CD14-positive monocyte (primary cell): ENCODE measurements around the gene MBP. TPM values are rescaled to one million over a fixed set of nuclear protein-coding genes. Genes with fewer than 3 reads are reported as not detected.

Source experiments
- DNase-seq, 3 donors: peaks; one replicate each; pipeline ENCODE4 v3.0.0-alpha.2; 2011 to 2022
- H2AFZ ChIP-seq: 2 replicates; pipeline ENCODE4 v1.6.0; 2012; ENCODE audit warnings: mild to moderate bottlenecking, low read depth, low read length, inconsistent platforms; ENCODE audit not compliant: insufficient read depth, poor library complexity, severe bottlenecking
- H3K27ac ChIP-seq, 2 donors: 1 replicate in 1 of 2; 2 replicates in 1 of 2; pipeline ENCODE4 v1.5.1; 2012 to 2013; ENCODE audit warnings: low read length in 2 of 2, control low read depth in 1 of 2, inconsistent platforms in 1 of 2, low read depth in 1 of 2, mild to moderate bottlenecking in 1 of 2
- H3K27me3 ChIP-seq, 2 donors: one replicate each; pipeline versions ENCODE4 v1.6.0 to v1.6.1; 2011 to 2013; ENCODE audit warnings: low read length in 2 of 2; ENCODE audit not compliant: control insufficient read depth in 2 of 2, insufficient read depth in 2 of 2
- H3K36me3 ChIP-seq, 2 donors: replicated peaks in 1 of 2; 1 replicate in 1 of 2; 2 replicates in 1 of 2; pipeline versions ENCODE4 v1.5.1 to v1.6.1; 2012 to 2013; ENCODE audit warnings: low read length in 2 of 2, control low read depth in 1 of 2, inconsistent platforms in 1 of 2, mild to moderate bottlenecking in 1 of 2; ENCODE audit not compliant: insufficient read depth in 2 of 2, control insufficient read depth in 1 of 2
- H3K4me1 ChIP-seq, 2 donors: 1 replicate in 1 of 2; 2 replicates in 1 of 2; pipeline versions ENCODE4 v1.5.1 to v1.6.1; 2012 to 2013; ENCODE audit warnings: low read length in 2 of 2, control low read depth in 1 of 2, inconsistent platforms in 1 of 2, mild to moderate bottlenecking in 1 of 2, moderate library complexity in 1 of 2; ENCODE audit not compliant: insufficient read depth in 2 of 2, control insufficient read depth in 1 of 2
- H3K4me2 ChIP-seq: replicated peaks from 2 replicates; pipeline ENCODE3; 2012; ENCODE audit warnings: low read length, moderate library complexity, mild to moderate bottlenecking; ENCODE audit not compliant: poor library complexity, severe bottlenecking; ENCODE audit errors: extremely low read depth
- H3K4me3 ChIP-seq, 3 experiments: fragments of 200-600 bp in 1 of 3; sonication (generic) in 1 of 3; replicated peaks in 1 of 3; 1 replicate in 2 of 3; 2 replicates in 1 of 3; pipeline ENCODE4 v1.5.1; 2011 to 2013; ENCODE audit warnings: low read length in 3 of 3, mild to moderate bottlenecking in 3 of 3, control low read depth in 2 of 3, low read depth in 2 of 3, inconsistent platforms in 1 of 3, moderate library complexity in 1 of 3
- H3K79me2 ChIP-seq: 2 replicates; pipeline ENCODE4 v1.6.0; 2012; ENCODE audit warnings: mild to moderate bottlenecking, control low read depth, inconsistent platforms, low read length, moderate library complexity; ENCODE audit not compliant: insufficient read depth
- H3K9ac ChIP-seq: 2 replicates; pipeline ENCODE4 v1.6.0; 2017; ENCODE audit warnings: low read length, mild to moderate bottlenecking; ENCODE audit not compliant: insufficient read depth, poor library complexity, severe bottlenecking
- H3K9me3 ChIP-seq, 2 donors: replicated peaks in 1 of 2; 1 replicate in 1 of 2; 2 replicates in 1 of 2; pipeline versions ENCODE4 v1.5.1 to v1.6.1; 2012 to 2013; ENCODE audit warnings: low read length in 2 of 2, control low read depth in 1 of 2; ENCODE audit not compliant: control insufficient read depth in 1 of 2, insufficient read depth in 1 of 2
- H4K20me1 ChIP-seq: 2 replicates; pipeline ENCODE4 v1.6.0; 2012; ENCODE audit warnings: mild to moderate bottlenecking, low read length, control low read depth, moderate library complexity; ENCODE audit not compliant: insufficient read depth
- H3K27ac Mint-ChIP-seq, 7 donors: one replicate each; pipeline ENCODE4 v1.8.0; 2020; ENCODE audit warnings: mild to moderate bottlenecking in 7 of 7, mixed read lengths in 7 of 7, moderate library complexity in 6 of 7, inconsistent platforms in 2 of 7
- H3K27me3 Mint-ChIP-seq, 3 donors: one replicate each; pipeline ENCODE4 v1.8.0; 2021 to 2022; ENCODE audit warnings: low read depth in 3 of 3, mild to moderate bottlenecking in 3 of 3, mixed read lengths in 3 of 3, moderate library complexity in 3 of 3, inconsistent platforms in 1 of 3
- H3K36me3 Mint-ChIP-seq, 2 donors: one replicate each; pipeline ENCODE4 v1.8.0; 2020; ENCODE audit warnings: mixed read lengths in 2 of 2, inconsistent platforms in 1 of 2, mild to moderate bottlenecking in 1 of 2
- H3K4me1 Mint-ChIP-seq: one replicate; pipeline ENCODE4 v1.8.0; 2020; ENCODE audit warnings: mild to moderate bottlenecking, mixed read lengths
- H3K4me3 Mint-ChIP-seq, 2 donors: one replicate each; pipeline ENCODE4 v1.8.0; 2020; ENCODE audit warnings: mild to moderate bottlenecking in 2 of 2, mixed read lengths in 2 of 2, moderate library complexity in 1 of 2
- H3K9me3 Mint-ChIP-seq, 7 donors: one replicate each; pipeline ENCODE4 v1.8.0; 2020 to 2022; ENCODE audit warnings: mixed read lengths in 7 of 7, mild to moderate bottlenecking in 6 of 7, moderate library complexity in 6 of 7, inconsistent platforms in 2 of 7
- CTCF ChIP-seq: fragments of 200-600 bp; IDR thresholded peaks from one replicate; pipeline ENCODE4 v1.8.0; 2022; ENCODE audit warnings: antibody characterized with exemption, mild to moderate bottlenecking
- WGBS: methylation state at CpG from one replicate; pipeline ENCODE4 v1.1.5; 2013; ENCODE audit warnings: missing lambda C conversion rate; ENCODE audit not compliant: insufficient coverage; 5-methylcytosine and 5-hydroxymethylcytosine counted together
- intact Hi-C, 2 donors: fragments of 100-400 bp; cut with micrococcal nuclease; formaldehyde crosslinking; loops; one replicate each; pipeline versions ENCODE4 v1.15.0 to v1.15.1; 2023
- polyA plus RNA-seq, 3 donors: library from polyadenylated mRNA; depleted of rRNA in 1 of 3; unstranded in 2 of 3; stranded (reverse) in 1 of 3; fragments of 300-500 nt in 2 of 3; fragments of >200 nt in 1 of 3; fragmentation: Illumina TruSeq in 2 of 3; gene quantifications; 1 replicate in 2 of 3; 2 replicates in 1 of 3; pipeline ENCODE4 v1.2.3, GENCODE V29; 2012 to 2021

MBP gene
- polyA plus RNA-seq, 3 donors: 47.7 to 81.0 (median 50.4) TPM

DNA sequence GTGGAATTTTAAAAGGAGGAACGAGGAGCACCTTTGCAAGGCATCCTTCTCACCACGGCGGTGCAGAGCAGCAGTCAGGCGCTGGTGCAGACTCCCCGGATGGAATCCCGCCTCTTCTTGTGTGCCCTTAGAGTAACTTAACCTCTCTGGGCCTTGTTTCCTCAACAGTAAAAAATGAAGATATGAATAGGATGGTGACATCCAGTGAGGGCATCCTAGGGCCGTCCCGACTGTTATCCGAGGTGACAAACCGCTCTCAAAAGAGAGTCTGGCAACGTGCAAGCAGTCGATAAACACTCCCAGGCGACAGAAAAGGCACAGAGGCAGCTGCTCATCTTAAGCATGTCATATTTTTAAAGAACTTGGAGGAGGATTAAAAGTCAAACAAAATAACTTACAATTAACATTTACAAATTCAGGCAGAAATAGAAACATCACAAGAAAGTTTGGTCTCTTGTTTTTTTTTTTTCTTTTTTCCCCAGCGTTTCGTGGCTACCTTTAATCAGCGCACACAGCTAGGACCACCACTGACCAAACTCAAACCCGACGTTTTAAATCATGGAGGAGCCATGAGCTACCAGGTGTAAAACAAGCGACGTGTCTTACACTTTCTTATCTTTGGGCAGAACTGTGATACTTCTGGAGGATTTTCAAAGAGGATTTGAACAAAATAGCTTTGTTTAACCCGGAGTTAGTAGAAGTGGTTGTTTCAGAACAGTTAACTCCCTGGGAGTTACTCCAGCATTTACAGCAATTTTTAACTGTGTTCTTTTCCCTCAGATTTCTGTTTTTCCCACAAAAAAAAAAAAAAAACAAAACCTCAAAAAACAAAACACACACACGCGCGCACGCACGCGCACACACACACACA, 2.1 kb downstream of the MBP start:
- H3K9me3 Mint-ChIP-seq: peaks cover 0 to 5% (median 0%) of the 10 kb centered on the region in 7 donors
- Histone ChIP-seq H3K36me3 (peaks cover 5 to 7% of the 10 kb centered on the region in 2 donors), H3K4me1 (peaks cover 68 to 77% of the 10 kb centered on the region in 2 donors), H2AFZ (no peak overlapping the region), H3K9me3 (peaks cover 0 to 1% of the 10 kb centered on the region in 2 donors), H3K79me2 (peaks cover 65% of the 10 kb centered on the region), H3K4me3 (peak overlapping the region; percentile 56 to 83 (median 56)), H3K9ac (peak overlapping the region; percentile 100), H3K4me2 (peak overlapping the region; percentile 67), H4K20me1 (peaks cover 7% of the 10 kb centered on the region), H3K27ac (peak overlapping the region; percentile 99), H3K27me3 (no peaks in the 10 kb centered on the region)
- H3K27ac Mint-ChIP-seq: peak overlapping the region; percentile 99 to 100 (median 100)
- DNase-seq: no peak
- H3K4me3 Mint-ChIP-seq: peak overlapping the region; percentile 98 to 99
- 41% methylated on average over 13 of the region's 27 CpGs for WGBS
- H3K4me1 Mint-ChIP-seq: peaks cover 69% of the 10 kb centered on the region
- peaks cover 0 to 4% (median 4%) of the 10 kb centered on the region in 3 donors for H3K27me3 Mint-ChIP-seq
- H3K36me3 Mint-ChIP-seq: peaks cover 36 to 43% of the 10 kb centered on the region in 2 donors
- TF ChIP-seq CTCF: no peak
- intact Hi-C loops: loop anchor here in 1 of 2 donors (1.0 to 5.0 kb wide), 4 partner anchors 29 to 77 kb away; no protein-coding TSS in a partner anchor

DNA sequence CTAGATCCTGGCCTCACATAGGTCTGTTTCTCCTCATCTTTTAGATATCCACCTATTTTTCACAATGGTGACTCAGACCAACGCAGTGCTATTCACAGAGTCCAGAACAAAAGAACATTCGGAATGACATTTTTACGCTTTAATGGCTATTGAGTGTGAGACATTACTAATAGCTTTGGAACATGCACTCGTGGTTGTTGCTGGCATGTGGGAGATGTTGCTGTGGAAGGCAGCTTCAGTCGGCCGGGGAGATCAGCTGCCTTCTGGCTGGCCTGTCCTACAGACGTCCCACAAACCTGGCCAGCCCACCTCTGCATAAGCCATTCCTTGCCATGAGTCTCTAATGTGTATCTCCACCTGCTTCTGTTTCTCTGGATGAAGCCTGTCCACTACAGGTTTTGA, 3.4 kb downstream of the MBP start:
- peak overlapping the region in 1 of 3 experiments; percentile 83 for H3K4me3 ChIP-seq
- H3K4me1 ChIP-seq: peaks cover 74 to 83% of the 10 kb centered on the region in 2 donors
- WGBS: 86% methylated on average over 5 of the region's 7 CpGs
- H3K27me3 ChIP-seq: no peaks in the 10 kb centered on the region
- H4K20me1 ChIP-seq: peaks cover 7% of the 10 kb centered on the region
- intact Hi-C loops: loop anchor here (2.0 kb wide), 2 partner anchors 14 to 62 kb away; no protein-coding TSS in a partner anchor
- peak overlapping the region; percentile 95 to 100 (median 100) for H3K27ac Mint-ChIP-seq
- no peaks in the 10 kb centered on the region for H3K9me3 ChIP-seq
- H3K79me2 ChIP-seq: peaks cover 78% of the 10 kb centered on the region
- H3K27ac ChIP-seq: peak overlapping the region; percentile 55 to 99
- no peak overlapping the region for H2AFZ ChIP-seq
- H3K36me3 ChIP-seq: peaks cover 5 to 9% of the 10 kb centered on the region in 2 donors
- no peak for DNase-seq
- H3K36me3 Mint-ChIP-seq: peaks cover 43 to 47% of the 10 kb centered on the region in 2 donors
- H3K4me3 Mint-ChIP-seq: peak overlapping the region; percentile 57 to 99
- H3K27me3 Mint-ChIP-seq: peaks cover 0 to 4% (median 0%) of the 10 kb centered on the region in 3 donors
- TF ChIP-seq CTCF: no peak
- H3K9me3 Mint-ChIP-seq: peaks cover 0 to 4% (median 0%) of the 10 kb centered on the region in 7 donors
- H3K4me2 ChIP-seq: peak overlapping the region; percentile 67
- no peak overlapping the region for H3K9ac ChIP-seq
- H3K4me1 Mint-ChIP-seq: peaks cover 76% of the 10 kb centered on the region
